ENCODE results near the gene APOD. TPM values are rescaled to one million over a fixed set of nuclear protein-coding genes. Genes with fewer than 3 reads are reported as not detected.
"Not testable (repeated sequence)": the region's sequence is repeated elsewhere in the genome, so short reads cannot be mapped to it uniquely, and the experiment has no call there.

Gene APOD
- total RNA-seq, 1 donor, result 2.9 TPM

- no peak for DNase-seq (ENCODE audit: low read depth)
- H3K4me3 ChIP-seq (ENCODE audit: low read depth, low read length), result no peak overlapping the region
- TF ChIP-seq, protein P1, sequence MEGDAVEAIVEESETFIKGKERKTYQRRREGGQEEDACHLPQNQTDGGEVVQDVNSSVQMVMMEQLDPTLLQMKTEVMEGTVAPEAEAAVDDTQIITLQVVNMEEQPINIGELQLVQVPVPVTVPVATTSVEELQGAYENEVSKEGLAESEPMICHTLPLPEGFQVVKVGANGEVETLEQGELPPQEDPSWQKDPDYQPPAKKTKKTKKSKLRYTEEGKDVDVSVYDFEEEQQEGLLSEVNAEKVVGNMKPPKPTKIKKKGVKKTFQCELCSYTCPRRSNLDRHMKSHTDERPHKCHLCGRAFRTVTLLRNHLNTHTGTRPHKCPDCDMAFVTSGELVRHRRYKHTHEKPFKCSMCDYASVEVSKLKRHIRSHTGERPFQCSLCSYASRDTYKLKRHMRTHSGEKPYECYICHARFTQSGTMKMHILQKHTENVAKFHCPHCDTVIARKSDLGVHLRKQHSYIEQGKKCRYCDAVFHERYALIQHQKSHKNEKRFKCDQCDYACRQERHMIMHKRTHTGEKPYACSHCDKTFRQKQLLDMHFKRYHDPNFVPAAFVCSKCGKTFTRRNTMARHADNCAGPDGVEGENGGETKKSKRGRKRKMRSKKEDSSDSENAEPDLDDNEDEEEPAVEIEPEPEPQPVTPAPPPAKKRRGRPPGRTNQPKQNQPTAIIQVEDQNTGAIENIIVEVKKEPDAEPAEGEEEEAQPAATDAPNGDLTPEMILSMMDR (IDR thresholded peaks at IDR 0.05; ENCODE audit: insufficient read depth, low read length), result no peak
Measured at GRCh38 chr3:195612075-195612800, 28.5 kb upstream of the APOD start.

- DNase-seq (ENCODE audit: low read depth), result no peak
- H3K4me3 ChIP-seq (ENCODE audit: low read depth, low read length), result no peak overlapping the region
- TF ChIP-seq, protein P1 (IDR thresholded peaks at IDR 0.05; ENCODE audit: insufficient read depth, low read length), result no peak
Measured at GRCh38 chr3:195609229-195609628, 25.5 kb upstream of the APOD start.

DNA sequence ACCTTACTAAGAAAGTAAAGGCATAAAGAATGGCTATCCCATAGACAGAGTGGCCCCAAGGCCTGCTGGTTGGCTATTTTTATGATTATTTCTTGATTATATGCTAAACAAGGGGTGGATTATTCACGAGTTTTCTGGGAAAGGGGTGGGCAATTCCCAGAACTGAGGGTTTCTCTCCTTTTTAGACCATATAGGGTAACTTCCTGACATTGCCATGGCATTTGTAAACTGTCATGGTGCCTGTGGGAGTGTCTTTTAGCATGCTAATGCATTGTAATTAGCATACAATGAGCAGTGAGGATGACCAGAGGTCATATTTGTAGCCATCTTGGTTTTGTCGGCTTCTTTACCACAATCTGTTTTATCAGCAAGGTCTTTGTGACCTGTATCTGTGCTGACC, 18.0 kb upstream of the APOD start:
- H3K4me3 ChIP-seq (ENCODE audit: low read depth, low read length); DNase-seq (ENCODE audit: low read depth): not testable (repeated sequence)

DNA sequence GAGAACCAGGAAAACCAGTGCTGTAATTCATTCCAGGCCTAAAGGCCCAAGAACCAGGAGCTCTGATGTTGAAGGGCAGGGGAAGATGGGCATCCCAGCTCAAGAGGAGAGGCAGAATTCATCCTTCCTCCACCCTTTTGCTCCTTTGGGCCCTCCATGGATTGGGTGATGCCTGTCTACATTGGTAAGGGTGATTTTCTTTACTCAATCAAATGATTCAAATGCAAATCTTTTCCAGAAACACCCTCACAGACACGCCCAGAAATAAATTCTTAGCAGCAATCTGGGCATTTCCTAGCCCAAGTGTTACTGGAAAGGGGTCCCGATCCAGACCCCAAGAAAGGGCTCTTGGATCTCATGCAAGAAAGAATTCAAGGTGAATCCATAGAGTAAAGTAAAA, 17.6 kb upstream of the APOD start:
- no peak overlapping the region for H3K4me3 ChIP-seq (ENCODE audit: low read depth, low read length)

DNA sequence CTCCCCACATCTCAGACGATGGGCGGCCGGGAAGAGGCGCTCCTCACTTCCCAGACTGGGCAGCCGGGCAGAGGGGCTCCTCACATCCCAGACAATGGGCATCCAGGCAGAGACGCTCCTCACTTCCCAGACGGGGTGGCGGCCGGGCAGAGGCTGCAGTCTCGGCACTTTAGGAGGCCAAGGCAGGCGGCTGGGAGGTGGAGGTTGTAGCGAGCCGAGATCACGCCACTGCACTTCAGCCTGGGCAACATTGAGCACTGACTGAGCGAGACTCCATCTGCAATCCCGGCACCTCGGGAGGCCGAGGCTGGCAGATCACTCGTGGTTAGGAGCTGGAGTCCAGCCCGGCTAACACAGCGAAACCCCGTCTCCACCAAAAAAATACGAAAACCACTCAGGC, 16.2 kb upstream of the APOD start:
- H3K4me3 ChIP-seq (ENCODE audit: low read depth, low read length); DNase-seq (ENCODE audit: low read depth): not testable (repeated sequence)

More for the DNA sequence above, 17.6 kb upstream of the APOD start:
- TF ChIP-seq, protein P1 (IDR thresholded peaks at IDR 0.05; ENCODE audit: insufficient read depth, low read length), result no peak
- no peak for DNase-seq (ENCODE audit: low read depth)

DNA sequence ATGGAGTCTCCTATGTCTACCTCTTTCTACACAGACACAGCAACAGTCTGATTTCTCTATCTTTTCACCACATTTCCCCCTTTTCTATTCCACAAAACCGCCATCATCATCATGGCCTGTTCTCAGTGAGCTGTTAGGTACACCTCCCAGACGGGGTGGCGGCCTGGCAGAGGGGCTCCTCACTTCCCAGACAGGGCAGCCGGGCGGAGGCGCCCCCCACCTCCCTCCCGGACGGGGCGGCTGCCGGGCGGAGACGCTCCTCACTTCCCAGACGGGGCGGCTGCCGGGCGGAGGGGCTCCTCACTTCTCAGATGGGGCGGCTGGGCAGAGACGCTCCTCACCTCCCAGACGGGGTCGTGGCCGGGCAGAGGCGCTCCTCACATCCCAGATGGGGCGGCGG, 15.8 kb upstream of the APOD start:
- not testable (repeated sequence) for DNase-seq (ENCODE audit: low read depth); H3K4me3 ChIP-seq (ENCODE audit: low read depth, low read length)

DNA sequence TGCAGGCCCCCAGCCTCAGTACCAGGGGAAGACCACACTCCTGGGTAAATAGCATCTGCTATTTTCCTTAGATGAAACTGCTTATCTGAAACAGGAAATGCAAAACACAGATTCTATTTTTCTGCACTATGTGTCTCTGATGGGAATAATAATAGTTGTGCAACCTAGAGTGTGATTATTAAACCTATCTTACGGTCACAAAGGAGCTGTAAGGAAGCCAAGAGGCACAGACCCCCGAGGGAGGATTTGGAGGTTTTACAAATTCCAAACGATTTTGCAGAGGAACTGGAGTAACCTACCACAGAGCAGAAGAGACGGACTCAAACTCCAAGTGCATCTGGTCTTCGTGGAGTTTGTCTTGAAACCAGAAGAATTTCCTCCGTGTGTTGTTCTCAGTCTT, 14.1 kb upstream of the APOD start:
- TF ChIP-seq, protein P1 (IDR thresholded peaks at IDR 0.05; ENCODE audit: insufficient read depth, low read length), result no peak
- DNase-seq (ENCODE audit: low read depth), result peak; percentile 16
- no peak overlapping the region for H3K4me3 ChIP-seq (ENCODE audit: low read depth, low read length)

GRCh38 chr3:195597229-195597628, 13.5 kb upstream of the APOD start:
- no peak for DNase-seq (ENCODE audit: low read depth)
- H3K4me3 ChIP-seq (ENCODE audit: low read depth, low read length), result no peak overlapping the region
- TF ChIP-seq, protein P1 (IDR thresholded peaks at IDR 0.05; ENCODE audit: insufficient read depth, low read length), result no peak
